ENCODE results near the gene EDN3. TPM values are rescaled to one million over a fixed set of nuclear protein-coding genes. Genes with fewer than 3 reads are reported as not detected.
"Not testable (repeated sequence)": the region's sequence is repeated elsewhere in the genome, so short reads cannot be mapped to it uniquely, and the experiment has no call there.

EDN3 gene
- total RNA-seq, 1 donor from 2014 or later, result not detected

DNA sequence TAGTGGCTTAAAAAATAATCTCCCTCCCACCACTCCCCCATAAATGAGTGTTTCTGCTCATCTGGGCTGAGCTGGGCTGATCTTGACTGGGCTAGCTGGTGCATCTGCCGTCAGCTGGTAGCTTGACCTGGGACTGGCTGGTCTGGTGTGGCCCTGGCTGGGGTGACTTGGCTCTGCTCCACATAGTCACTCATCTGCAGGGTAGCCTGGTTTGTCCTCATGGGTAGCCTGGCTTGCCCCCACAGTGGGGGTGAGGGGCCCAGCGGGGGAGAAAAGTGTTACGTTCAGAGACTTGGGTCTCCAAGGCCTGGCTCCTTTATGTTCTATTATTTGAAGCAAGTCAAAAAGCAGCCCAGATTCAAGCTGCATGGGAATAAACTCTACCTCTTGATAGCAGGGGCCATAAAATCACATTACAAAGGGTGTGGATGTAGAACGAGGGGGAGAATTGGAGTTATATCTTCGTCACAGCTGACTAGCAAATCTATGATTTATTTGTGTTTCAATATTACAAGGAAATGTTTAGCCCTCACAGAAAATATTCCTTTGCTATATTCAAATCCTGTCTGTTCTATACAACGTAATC, 32.9 kb downstream of the EDN3 start:
- intact Hi-C loops (cut with DNase I), result no loop called here
- no peak for DNase-seq (ENCODE audit: low spot score)

- DNase-seq (ENCODE audit: low spot score), result no peak
- intact Hi-C loops (cut with DNase I), result no loop called here
Observed at GRCh38 chr20:59333951-59334350, 33.5 kb downstream of the EDN3 start.

DNA sequence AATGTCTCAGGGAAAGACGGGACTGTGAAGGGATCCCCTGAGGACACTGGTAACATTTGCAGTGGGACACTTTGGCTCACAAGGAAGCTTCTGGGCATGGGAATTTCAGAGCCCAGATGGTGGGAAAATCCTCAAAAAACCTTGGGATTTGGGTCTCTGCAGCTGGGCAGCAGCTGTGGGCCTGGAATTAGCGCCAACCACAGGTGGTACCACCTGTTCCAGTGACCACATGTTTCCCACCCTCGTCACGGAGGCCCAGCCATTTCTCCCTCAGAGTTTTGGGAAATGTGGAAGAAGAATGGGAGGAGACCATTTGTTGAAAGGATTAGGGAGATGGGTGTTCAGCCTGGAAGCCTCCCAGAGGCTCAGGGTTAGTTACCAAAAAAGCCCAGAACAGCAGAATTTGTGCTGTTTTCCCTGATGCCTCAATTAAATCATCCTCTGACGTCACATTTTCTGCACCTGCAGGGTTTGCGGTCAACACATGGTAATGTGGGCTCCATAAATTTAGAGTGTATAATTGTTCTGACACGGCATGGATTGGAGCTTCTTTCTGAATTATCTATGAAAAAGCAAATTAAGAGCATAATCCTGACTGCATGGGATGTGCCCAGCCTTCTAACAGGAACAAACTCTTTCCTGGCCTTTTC, 34.4 kb downstream of the EDN3 start:
- intact Hi-C loops (cut with DNase I), result no loop called here
- DNase-seq (ENCODE audit: low spot score), result no peak

DNA sequence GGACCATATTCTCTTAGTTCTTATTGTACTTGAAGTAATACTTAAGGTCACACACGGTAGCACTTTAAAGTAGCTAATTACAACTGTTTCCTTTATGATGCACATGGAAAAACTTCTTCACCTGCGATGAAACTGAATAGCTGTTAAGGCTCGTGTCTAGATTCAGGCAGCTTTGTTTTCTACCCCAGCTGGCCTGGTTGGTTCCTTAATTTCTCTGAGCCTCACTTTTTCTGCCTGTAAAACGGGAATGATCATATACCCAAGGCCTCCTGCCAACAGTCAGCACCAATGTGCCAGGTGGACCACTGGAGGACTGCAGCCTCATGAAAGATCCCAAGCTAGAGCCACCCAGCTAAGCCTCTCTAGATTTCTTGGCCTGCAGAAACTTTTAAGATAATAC, 35.0 kb downstream of the EDN3 start:
- intact Hi-C loops (cut with DNase I), result no loop called here
- DNase-seq (ENCODE audit: low spot score), result no peak

GRCh38 chr20:59336540-59336939, 36.1 kb downstream of the EDN3 start:
- no peak for DNase-seq (ENCODE audit: low spot score)
- intact Hi-C loops (cut with DNase I), result no loop called here

DNA sequence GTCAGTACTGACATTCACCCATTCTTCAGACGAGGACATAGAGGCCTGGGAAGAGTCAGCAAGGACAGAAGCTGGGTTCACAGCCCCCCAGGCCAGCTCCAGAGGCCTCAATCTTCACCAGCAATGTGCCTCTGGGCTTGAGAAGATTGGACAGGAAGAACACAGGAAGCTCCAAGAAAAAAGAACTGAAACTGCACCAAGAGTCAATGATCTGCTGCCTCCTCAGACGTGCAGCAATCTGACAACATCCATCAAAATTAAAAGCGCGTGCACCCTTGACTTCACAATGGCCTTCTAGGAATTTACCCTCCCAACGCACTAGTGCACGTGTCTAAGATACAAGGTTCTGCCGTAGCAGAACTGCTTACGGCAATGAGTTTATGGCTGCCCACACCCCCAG, 38.0 kb downstream of the EDN3 start:
- DNase-seq (ENCODE audit: low spot score); intact Hi-C loops (cut with DNase I): not testable (repeated sequence)

GRCh38 chr20:59340201-59340885, 39.9 kb downstream of the EDN3 start:
- DNase-seq (ENCODE audit: low spot score), result no peak
- intact Hi-C loops (cut with DNase I), result no loop called here

GRCh38 chr20:59341285-59342022, 41.0 kb downstream of the EDN3 start:
- intact Hi-C loops (cut with DNase I); DNase-seq (ENCODE audit: low spot score): not testable (repeated sequence)

DNA sequence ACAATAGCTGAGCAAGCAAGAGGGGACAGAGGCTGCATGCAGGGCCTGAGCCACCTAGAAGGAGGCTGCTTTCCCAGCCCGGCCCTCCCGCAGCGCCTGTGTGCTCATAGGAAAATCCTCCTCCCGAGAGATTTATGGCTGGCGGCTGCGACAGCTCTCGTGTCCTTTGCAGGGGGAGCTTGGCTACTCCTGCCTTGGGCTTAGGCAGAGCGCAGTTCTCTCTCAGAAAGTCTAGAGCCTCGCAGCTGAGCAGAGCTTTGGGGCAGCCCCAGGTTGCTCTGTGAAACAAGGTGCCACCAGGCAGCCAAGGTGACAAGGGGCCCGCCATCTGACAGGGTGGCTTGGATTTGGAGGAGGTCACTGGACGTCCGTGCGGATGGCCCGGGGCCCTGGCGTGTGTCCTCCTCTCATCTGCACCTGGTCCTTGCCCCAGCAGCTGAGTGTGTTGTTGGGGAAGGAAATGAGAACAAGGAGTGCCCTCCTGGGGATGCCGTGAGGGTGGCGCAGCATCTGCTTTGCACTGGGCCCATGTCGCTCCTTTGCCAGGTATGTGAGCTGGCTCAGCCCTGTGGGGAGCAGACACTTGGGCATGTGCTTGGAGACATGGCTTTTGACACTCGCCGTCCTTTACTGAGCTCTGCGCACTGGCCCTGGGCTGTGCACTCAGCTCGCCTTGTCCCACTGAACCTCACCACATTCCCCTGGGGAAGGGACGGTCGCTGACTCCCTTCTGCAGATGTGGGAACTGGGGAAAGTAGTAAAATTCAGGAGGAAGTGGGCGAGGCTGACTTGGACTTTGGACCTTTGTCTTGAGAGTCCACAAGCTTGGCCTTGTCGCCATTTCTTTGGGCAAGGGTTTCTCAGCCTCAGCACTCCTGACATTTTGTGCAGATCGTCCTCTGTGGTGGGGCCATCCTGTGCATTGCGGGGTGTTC, 41.9 kb downstream of the EDN3 start:
- DNase-seq (ENCODE audit: low spot score), result no peak
- intact Hi-C loops (cut with DNase I), result no loop called here

- DNase-seq (ENCODE audit: low spot score), result no peak
- intact Hi-C loops (cut with DNase I), result no loop called here
Observed at GRCh38 chr20:59346061-59346460, 45.6 kb downstream of the EDN3 start.

DNA sequence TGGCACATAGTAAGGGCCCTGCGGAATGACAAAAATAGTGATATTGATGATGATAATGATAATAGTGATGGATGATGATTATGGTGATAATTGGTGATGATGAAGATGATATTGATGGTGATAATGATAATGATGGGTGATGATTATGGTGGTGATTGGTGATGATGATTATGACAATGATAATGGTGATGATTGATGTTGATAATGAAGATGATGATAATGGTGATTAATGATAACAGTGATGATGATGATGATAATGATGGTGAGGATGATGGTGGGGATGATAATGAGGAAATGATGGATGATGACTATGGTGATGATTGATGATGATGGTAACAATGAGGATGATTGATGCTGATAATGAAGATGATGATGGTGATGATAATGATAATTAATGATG, 48.9 kb downstream of the EDN3 start:
- DNase-seq (ENCODE audit: low spot score), result no peak
- intact Hi-C loops (cut with DNase I), result no loop called here

- no peak for DNase-seq (ENCODE audit: low spot score)
Observed at GRCh38 chr20:59350330-59351156, 50.1 kb downstream of the EDN3 start.

DNA sequence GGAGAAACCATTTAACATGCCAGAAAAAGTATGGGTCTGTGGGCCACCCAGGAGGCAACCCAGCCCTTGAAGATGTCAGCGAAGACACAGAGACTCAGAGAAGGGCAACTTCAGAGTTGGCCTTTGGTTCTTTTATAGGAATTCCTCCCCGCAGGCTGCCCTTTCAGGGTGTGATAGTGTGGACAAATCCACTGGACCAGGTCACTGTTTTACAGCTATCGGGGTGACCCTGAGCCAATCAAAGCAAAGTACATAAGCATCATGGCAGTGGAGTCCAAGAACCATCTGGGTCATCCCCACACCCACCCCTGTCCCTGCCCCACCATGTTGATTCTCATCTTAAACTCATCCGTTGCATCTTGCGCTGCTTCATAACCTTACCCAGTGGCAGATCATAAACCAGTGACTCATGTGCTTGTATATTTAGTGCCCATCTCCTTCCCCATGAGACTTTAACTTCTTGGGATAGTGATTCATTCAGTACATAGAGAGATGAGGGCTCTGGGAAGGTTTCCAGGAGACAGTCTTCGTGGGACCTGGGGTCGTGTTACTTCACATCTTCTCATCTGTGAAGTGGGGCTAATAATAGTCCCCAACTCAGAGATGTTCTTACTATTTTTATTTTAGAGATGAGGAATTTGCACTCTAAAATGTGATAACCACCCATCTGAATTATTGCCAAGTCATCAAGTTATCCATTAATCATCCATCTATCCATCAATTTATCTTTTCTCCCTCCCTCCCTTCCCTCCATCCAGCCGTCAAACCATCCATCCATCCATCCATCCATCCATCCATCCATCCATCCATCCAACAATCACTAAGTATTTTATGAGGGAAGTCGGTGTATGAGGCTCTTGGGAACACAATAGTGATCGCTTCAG, 51.0 kb downstream of the EDN3 start:
- DNase-seq (ENCODE audit: low spot score), result peak; percentile 24
- intact Hi-C loops (cut with DNase I), result no loop called here

More at GRCh38 chr20:59350330-59351156, 50.1 kb downstream of the EDN3 start:
- intact Hi-C loops (cut with DNase I), result no loop called here

- intact Hi-C loops (cut with DNase I), result no loop called here
- no peak for DNase-seq (ENCODE audit: low spot score)
Observed at GRCh38 chr20:59352541-59352940, 52.1 kb downstream of the EDN3 start.

DNA sequence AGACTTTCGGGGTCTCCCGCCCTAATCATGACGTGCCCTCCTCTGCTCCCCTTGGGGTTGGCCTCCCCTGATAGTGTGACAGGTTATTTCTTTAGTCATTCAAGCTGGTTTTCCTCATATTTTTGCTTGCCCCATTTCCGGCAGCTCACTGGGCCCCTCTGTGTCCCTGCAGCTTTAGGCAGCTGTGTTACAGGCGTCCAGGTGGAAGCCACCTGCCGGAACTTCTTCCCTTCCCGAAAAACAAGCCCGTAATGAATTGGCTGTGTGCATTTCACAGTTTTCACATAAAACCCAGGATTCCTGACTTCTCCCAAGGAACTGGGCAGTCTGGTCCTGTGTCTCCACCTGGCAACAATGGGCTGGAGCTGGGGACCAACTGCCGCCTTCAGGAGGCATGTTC, 52.6 kb downstream of the EDN3 start:
- intact Hi-C loops (cut with DNase I), result no loop called here

DNA sequence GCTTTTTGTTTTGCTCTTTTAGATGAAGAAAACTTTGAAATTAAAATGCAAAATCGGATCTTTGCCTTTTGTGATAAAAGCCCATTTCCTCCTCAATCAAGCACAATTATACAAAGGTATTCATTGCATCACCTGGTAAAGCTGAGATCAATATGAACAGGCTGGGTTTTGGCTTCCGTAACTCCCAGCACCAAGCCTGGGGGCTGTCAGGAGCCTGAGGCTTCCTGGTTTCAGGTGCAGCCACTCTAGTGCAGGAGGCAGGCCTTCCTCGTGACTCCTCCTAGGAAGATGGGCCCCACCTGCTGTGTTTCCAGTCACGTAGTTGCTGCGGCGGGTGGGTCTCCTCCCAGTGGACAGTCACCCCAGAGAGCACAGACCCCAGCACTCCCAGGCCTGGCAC, 54.0 kb downstream of the EDN3 start:
- intact Hi-C loops (cut with DNase I), result no loop called here
- no peak for DNase-seq (ENCODE audit: low spot score)

More for the DNA sequence above, 52.6 kb downstream of the EDN3 start:
- DNase-seq (ENCODE audit: low spot score), result peak; percentile 22

DNA sequence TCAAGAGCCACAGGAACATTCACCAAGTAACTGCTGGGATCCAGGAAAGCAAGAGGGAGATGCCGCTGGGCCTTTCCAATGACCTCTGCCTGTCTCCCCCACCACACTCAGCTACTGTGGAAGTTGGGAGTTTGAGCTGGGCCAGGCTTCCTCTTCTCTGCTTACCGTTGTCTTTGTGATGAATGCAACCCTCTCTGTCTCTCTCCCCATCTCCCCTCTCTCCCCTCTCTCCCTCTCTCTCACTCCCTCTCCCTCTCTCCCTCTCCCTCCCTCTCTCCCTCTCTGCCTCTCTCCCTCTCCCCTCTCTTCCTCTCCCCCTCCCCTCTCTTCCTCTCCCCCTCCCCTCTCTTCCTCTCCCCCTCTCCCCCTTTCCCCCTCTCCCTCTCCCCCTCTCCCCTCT, 54.8 kb downstream of the EDN3 start:
- intact Hi-C loops (cut with DNase I), result no loop called here
- DNase-seq (ENCODE audit: low spot score), result no peak
